Measurements from ENCODE around the gene ZFAND3.

DNA sequence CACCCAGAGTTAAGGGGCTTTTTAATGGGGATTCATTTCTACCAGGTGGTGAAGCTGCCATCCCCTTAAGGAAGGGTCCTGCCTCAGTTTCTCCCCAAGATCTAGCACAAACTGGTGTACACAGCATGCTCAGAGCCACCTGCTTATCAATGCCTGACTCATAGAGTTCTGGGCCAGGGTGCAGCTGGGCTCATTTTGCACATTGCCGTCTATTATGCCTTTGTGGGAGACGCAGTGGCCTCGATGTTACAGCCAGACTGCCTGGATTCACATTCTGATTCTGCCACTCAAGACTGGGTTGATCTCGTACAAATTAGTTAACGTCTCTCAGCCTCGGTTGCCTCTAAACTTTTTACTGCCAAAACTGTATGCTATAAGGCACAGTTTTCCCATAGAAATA is 365.7 kb downstream of the ZFAND3 start:
- TF ChIP-seq GATA2 (IDR thresholded peaks at IDR 0.05; ENCODE audit: low read depth, low read length) (no peak), GATA3 (IDR thresholded peaks at IDR 0.05; ENCODE audit: low read depth, low read length) (no peak)
